ENCODE results near the gene RALGDS. TPM values are rescaled to one million over a fixed set of nuclear protein-coding genes. Genes with fewer than 3 reads are reported as not detected.
A peak's percentile ranks its signal among the peaks of the same experiment; 100 is the strongest.

Gene RALGDS
- total and polyA plus RNA-seq, 2 of the 13 experiments (the other 11 are each of a cell fraction or from before 2014, with no cell fraction given) = 12.9 to 25.5 TPM

GRCh38 chr9:133113949-133114885 is 6.8 kb downstream of the RALGDS start:
- Histone ChIP-seq H3K9ac (ENCODE audit: insufficient read depth, low read depth, low read length) (no peak overlapping the region), H3K4me1 (ENCODE audit: insufficient read depth, low read length) (peaks cover 26% of the 10 kb centered on the region), H3K79me2 (ENCODE audit: insufficient read depth, low read length) (no peaks in the 10 kb centered on the region), H3K4me3 (replicated peaks in 1 of 3; ENCODE audit: insufficient read depth in 1 of 3, low read depth in 2 of 3, low read length in 3 of 3) (no peak overlapping the region; a peak in 1 of 6 replicates), H4K20me1 (ENCODE audit: insufficient read depth, low read length) (peaks cover 36% of the 10 kb centered on the region; the same call in 1 of the 2 replicates), H3K27me3 (ENCODE audit: control insufficient read depth in 1 of 2, insufficient read depth in 2 of 2, low read length in 2 of 2) (no peaks in the 10 kb centered on the region), H3K27ac (ENCODE audit: extremely low read length, insufficient read depth, low read length) (no peak overlapping the region), H3K36me3 (replicated peaks in 1 of 2; ENCODE audit: control insufficient read depth in 1 of 2, insufficient read depth in 2 of 2, low read length in 2 of 2) (peaks cover 7 to 16% of the 10 kb centered on the region in 2 experiments; a peak in 4 of 5 replicates), H3K4me2 (ENCODE audit: low read depth, low read length) (peak overlapping the region; percentile 20), H2AFZ (ENCODE audit: low read length) (no peak overlapping the region), H3K9me3 (ENCODE audit: low read length) (no peaks in the 10 kb centered on the region)
- no TSS peak for BruUV-seq (replicated peaks)
- peak; percentile 36 for ATAC-seq
- ChIA-PET CTCF (ENCODE audit: low intra/inter-chr PET ratio, low total read pairs) (no interaction called here), POLR2A (interaction anchor here (0.9 to 1.9 kb wide), 2 partner anchors 30 to 84 kb away, joined by 3 to 7 read pairs; no protein-coding TSS in a partner anchor)
- intact Hi-C loops (cut with micrococcal nuclease; ENCODE audit: unreplicated experiment) (no loop called here), in situ Hi-C loops (cut with HindIII; ENCODE audit: extremely low pct_ligation_motif_present, low pct_unique_long_range_greater_than_20kb) (no loop called here)
- DNase-seq (ENCODE audit: low spot score) = no peak
- WGBS (ENCODE audit: low lambda C conversion rate) = 47% methylated on average over 5 of the region's 20 CpGs
- FAIRE-seq = no peak
- TF ChIP-seq RAD21 (CRISPR knock-in tag; IDR thresholded peaks at IDR 0.05) (no peak), ZKSCAN8 (CRISPR knock-in tag; IDR thresholded peaks at IDR 0.05; ENCODE audit: borderline replicate concordance) (no peak), ZBTB33 (CRISPR knock-in tag; IDR thresholded peaks at IDR 0.05) (peak; percentile 47; the same call in 1 of the 2 replicates), IRF1 (CRISPR knock-in tag; IDR thresholded peaks at IDR 0.05; ENCODE audit: low read depth) (no peak), ZMYM2 (CRISPR knock-in tag; IDR thresholded peaks at IDR 0.05) (no peak), ZNF691 (CRISPR knock-in tag; IDR thresholded peaks at IDR 0.05; ENCODE audit: borderline replicate concordance, low read depth) (no peak), SRY (CRISPR knock-in tag; IDR thresholded peaks at IDR 0.05) (no peak), IRF2 (CRISPR knock-in tag; IDR thresholded peaks at IDR 0.05) (no peak), FOXA3 (CRISPR knock-in tag; IDR thresholded peaks at IDR 0.05) (no peak), RARA (CRISPR knock-in tag; IDR thresholded peaks at IDR 0.05) (no peak)
- TF ChIP-seq, protein P1, sequence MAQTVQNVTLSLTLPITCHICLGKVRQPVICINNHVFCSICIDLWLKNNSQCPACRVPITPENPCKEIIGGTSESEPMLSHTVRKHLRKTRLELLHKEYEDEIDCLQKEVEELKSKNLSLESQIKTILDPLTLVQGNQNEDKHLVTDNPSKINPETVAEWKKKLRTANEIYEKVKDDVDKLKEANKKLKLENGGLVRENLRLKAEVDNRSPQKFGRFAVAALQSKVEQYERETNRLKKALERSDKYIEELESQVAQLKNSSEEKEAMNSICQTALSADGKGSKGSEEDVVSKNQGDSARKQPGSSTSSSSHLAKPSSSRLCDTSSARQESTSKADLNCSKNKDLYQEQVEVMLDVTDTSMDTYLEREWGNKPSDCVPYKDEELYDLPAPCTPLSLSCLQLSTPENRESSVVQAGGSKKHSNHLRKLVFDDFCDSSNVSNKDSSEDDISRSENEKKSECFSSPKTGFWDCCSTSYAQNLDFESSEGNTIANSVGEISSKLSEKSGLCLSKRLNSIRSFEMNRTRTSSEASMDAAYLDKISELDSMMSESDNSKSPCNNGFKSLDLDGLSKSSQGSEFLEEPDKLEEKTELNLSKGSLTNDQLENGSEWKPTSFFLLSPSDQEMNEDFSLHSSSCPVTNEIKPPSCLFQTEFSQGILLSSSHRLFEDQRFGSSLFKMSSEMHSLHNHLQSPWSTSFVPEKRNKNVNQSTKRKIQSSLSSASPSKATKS (CRISPR knock-in tag; IDR thresholded peaks at IDR 0.05) = no peak
- TF ChIP-seq, protein P2, sequence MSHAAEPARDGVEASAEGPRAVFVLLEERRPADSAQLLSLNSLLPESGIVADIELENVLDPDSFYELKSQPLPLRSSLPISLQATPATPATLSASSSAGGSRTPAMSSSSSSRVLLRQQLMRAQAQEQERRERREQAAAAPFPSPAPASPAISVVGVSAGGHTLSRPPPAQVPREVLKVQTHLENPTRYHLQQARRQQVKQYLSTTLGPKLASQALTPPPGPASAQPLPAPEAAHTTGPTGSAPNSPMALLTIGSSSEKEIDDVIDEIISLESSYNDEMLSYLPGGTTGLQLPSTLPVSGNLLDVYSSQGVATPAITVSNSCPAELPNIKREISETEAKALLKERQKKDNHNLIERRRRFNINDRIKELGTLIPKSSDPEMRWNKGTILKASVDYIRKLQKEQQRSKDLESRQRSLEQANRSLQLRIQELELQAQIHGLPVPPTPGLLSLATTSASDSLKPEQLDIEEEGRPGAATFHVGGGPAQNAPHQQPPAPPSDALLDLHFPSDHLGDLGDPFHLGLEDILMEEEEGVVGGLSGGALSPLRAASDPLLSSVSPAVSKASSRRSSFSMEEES (CRISPR knock-in tag; IDR thresholded peaks at IDR 0.05) = 0 out of 2 replicates have a peak, but pooled peaks have one; percentile 46
